BLaER1 (cell line): ENCODE results near the gene SEMA6D.

Experiments used
- H3K27ac ChIP-seq: shearing (Covaris generic); formaldehyde crosslinking; 2 replicates; pipeline ENCODE4 v1.8.1; 2022
- H3K27me3 ChIP-seq: shearing (Covaris generic); formaldehyde crosslinking; 2 replicates; pipeline ENCODE4 v1.8.1; 2022
- H3K36me3 ChIP-seq: shearing (Covaris generic); formaldehyde crosslinking; 2 replicates; pipeline ENCODE4 v1.8.1; 2022
- H3K4me1 ChIP-seq: shearing (Covaris generic); formaldehyde crosslinking; 2 replicates; pipeline ENCODE4 v1.8.1; 2022
- H3K4me2 ChIP-seq: shearing (Covaris generic); formaldehyde crosslinking; 2 replicates; pipeline ENCODE4 v1.8.1; 2022
- H3K4me3 ChIP-seq: shearing (Covaris generic); formaldehyde crosslinking; 2 replicates; pipeline ENCODE4 v1.8.1; 2022
- H3K9ac ChIP-seq: shearing (Covaris generic); formaldehyde crosslinking; 2 replicates; pipeline ENCODE4 v1.8.1; 2022
- H3K9me3 ChIP-seq: shearing (Covaris generic); formaldehyde crosslinking; 2 replicates; pipeline ENCODE4 v1.8.1; 2022
- H4K20me1 ChIP-seq: shearing (Covaris generic); formaldehyde crosslinking; 2 replicates; pipeline ENCODE4 v1.8.1; 2022
- Cebpa-rat ChIP-seq: shearing (Covaris generic); IDR thresholded peaks from 2 replicates; pipeline ENCODE4 v1.8.1; 2022

The SEMA6D gene

GRCh38 chr15:47685141-47685870, 32.0 kb upstream of the SEMA6D start:
- Histone ChIP-seq H3K36me3 (no peaks in the 10 kb centered on the region), H3K4me3 (no peak overlapping the region), H3K9ac (no peak overlapping the region), H3K4me2 (no peak overlapping the region), H3K27me3 (no peaks in the 10 kb centered on the region), H3K27ac (no peak overlapping the region), H3K9me3 (no peaks in the 10 kb centered on the region), H4K20me1 (no peaks in the 10 kb centered on the region), H3K4me1 (no peaks in the 10 kb centered on the region)
- TF ChIP-seq Cebpa-rat: no peak

GRCh38 chr15:47688573-47689086, 28.7 kb upstream of the SEMA6D start:
- Histone ChIP-seq H3K36me3 (no peaks in the 10 kb centered on the region), H3K4me2 (no peak overlapping the region)

GRCh38 chr15:47689660-47690059, 27.6 kb upstream of the SEMA6D start:
- Histone ChIP-seq H3K27me3 (no peaks in the 10 kb centered on the region), H3K36me3 (no peaks in the 10 kb centered on the region), H3K9me3 (no peaks in the 10 kb centered on the region), H4K20me1 (no peaks in the 10 kb centered on the region), H3K27ac (no peak overlapping the region), H3K9ac (no peak overlapping the region), H3K4me1 (no peaks in the 10 kb centered on the region), H3K4me3 (no peak overlapping the region), H3K4me2 (no peak overlapping the region)
- no peak for TF ChIP-seq Cebpa-rat

More at GRCh38 chr15:47688573-47689086, 28.7 kb upstream of the SEMA6D start:
- Histone ChIP-seq H3K27me3 (no peaks in the 10 kb centered on the region), H3K4me1 (no peaks in the 10 kb centered on the region), H3K4me3 (no peak overlapping the region), H3K9me3 (no peaks in the 10 kb centered on the region), H3K27ac (no peak overlapping the region), H3K9ac (no peak overlapping the region), H4K20me1 (no peaks in the 10 kb centered on the region)
- no peak for TF ChIP-seq Cebpa-rat

- TF ChIP-seq Cebpa-rat: no peak
- Histone ChIP-seq H3K9me3 (no peaks in the 10 kb centered on the region), H3K27ac (no peak overlapping the region), H3K4me3 (no peak overlapping the region), H4K20me1 (no peaks in the 10 kb centered on the region), H3K9ac (no peak overlapping the region), H3K4me2 (no peak overlapping the region), H3K27me3 (no peaks in the 10 kb centered on the region), H3K4me1 (no peaks in the 10 kb centered on the region), H3K36me3 (no peaks in the 10 kb centered on the region)
These were observed 25.4 kb upstream of the SEMA6D start for GRCh38 chr15:47691882-47692281.

DNA sequence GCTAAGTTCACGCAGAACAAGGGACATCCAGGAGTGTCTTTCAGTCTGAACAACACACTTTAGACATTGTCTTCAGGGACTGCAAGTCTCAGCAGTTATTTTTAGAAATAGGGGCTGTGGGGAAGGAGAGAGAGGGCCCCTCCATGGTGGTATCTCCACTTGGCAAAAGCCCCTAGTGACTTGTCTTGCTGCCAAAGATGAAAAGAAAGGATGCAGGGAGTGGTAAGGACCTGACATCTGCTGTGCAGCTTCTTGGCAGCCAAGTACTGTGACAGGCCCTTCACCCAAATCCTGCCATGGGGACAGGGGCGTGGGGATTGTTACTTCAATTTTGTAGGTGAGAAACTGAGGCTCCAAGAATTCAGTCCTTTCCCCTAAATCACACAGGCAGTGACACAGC, 21.0 kb upstream of the SEMA6D start:
- Histone ChIP-seq H3K36me3 (no peaks in the 10 kb centered on the region), H3K9me3 (no peaks in the 10 kb centered on the region), H3K9ac (no peak overlapping the region), H3K4me1 (no peaks in the 10 kb centered on the region), H3K4me2 (no peak overlapping the region), H3K27me3 (no peaks in the 10 kb centered on the region), H3K4me3 (no peak overlapping the region), H3K27ac (no peak overlapping the region), H4K20me1 (no peaks in the 10 kb centered on the region)
- TF ChIP-seq Cebpa-rat: no peak

DNA sequence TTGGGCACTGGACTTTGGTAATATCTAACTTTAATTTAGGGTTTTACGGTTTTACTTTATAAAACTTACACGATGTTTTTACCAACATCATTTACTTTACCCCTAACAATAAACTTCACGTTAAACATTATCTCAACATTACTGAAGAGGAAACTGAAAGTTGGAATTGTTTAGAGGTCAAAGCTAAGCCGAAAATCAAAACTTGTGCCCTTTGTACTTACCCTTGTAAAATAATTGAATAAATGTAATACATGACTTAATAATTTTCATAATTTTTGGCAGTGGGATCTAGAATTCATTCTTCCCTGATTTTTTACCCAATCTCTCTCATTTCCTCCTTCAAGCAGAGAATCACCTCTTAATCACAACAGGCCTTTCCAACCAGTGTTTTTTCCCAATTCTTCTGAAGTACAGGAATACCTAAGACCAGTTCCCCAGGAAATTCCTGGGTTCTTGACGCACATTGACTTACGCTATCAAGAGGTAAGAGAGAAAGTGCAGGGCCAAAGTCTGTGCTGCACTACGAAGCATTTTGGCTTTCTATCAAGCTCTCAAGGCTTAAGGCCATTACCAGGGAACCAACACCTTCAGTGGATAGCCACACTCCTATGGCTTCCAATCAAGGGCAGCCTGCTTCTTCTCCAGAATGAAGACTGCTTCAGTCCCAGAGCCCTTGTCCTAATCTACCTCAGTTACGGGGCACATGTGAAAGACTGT, 11.9 kb upstream of the SEMA6D start:
- H3K4me2 ChIP-seq: no peak overlapping the region
- H3K9me3 ChIP-seq: no peaks in the 10 kb centered on the region
- no peaks in the 10 kb centered on the region for H4K20me1 ChIP-seq
- H3K36me3 ChIP-seq: no peaks in the 10 kb centered on the region
- H3K9ac ChIP-seq: no peak overlapping the region
- no peak overlapping the region for H3K27ac ChIP-seq
- H3K4me1 ChIP-seq: peaks cover 7% of the 10 kb centered on the region; the same call in 1 of the 2 replicates
- H3K4me3 ChIP-seq: no peak overlapping the region
- H3K27me3 ChIP-seq: no peaks in the 10 kb centered on the region
- no peak for TF ChIP-seq Cebpa-rat

DNA sequence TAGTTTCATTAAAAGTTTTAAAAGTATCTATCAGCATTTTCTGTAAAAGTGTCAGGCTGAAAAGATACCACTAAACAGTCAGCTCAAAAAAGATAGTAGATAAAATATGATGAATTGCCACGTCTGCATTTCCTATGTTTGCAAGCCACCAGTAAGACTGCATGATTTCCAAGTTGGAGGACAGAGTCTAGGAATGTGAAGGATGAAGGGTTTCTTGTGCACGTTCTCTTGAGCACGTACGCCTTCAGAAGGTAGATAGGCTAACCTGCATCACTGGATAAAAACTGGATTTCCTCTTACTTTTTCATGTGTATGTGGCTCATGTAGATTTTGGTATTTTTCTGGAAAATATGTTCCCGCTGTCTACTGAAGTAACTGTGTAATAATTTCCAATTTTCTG, 9.9 kb upstream of the SEMA6D start:
- Histone ChIP-seq H3K27ac (no peak overlapping the region), H3K9ac (no peak overlapping the region), H3K36me3 (no peaks in the 10 kb centered on the region), H3K9me3 (no peaks in the 10 kb centered on the region), H3K4me3 (no peak overlapping the region), H3K4me1 (peaks cover 7% of the 10 kb centered on the region; the same call in 1 of the 2 replicates), H3K27me3 (no peaks in the 10 kb centered on the region), H3K4me2 (no peak overlapping the region), H4K20me1 (no peaks in the 10 kb centered on the region)
- no peak for TF ChIP-seq Cebpa-rat

GRCh38 chr15:47708161-47708980, 8.9 kb upstream of the SEMA6D start:
- no peaks in the 10 kb centered on the region for H3K36me3 ChIP-seq
- H4K20me1 ChIP-seq: no peaks in the 10 kb centered on the region
- H3K4me1 ChIP-seq: peaks cover 7% of the 10 kb centered on the region; the same call in 1 of the 2 replicates
- TF ChIP-seq Cebpa-rat: no peak
- no peaks in the 10 kb centered on the region for H3K27me3 ChIP-seq
- no peak overlapping the region for H3K4me3 ChIP-seq
- no peak overlapping the region for H3K9ac ChIP-seq
- H3K9me3 ChIP-seq: no peaks in the 10 kb centered on the region
- no peak overlapping the region for H3K27ac ChIP-seq
- peak overlapping the region; percentile 36 for H3K4me2 ChIP-seq

GRCh38 chr15:47711655-47712054, 5.7 kb upstream of the SEMA6D start:
- Histone ChIP-seq H3K4me1 (peaks cover 7% of the 10 kb centered on the region; the same call in 1 of the 2 replicates), H3K4me2 (no peak overlapping the region), H3K9ac (no peak overlapping the region), H3K27ac (no peak overlapping the region), H3K36me3 (no peaks in the 10 kb centered on the region), H4K20me1 (peaks cover 11% of the 10 kb centered on the region; the same call in 1 of the 2 replicates), H3K9me3 (peaks cover 4% of the 10 kb centered on the region; the same call in 1 of the 2 replicates), H3K4me3 (no peak overlapping the region), H3K27me3 (peaks cover 23% of the 10 kb centered on the region)
- TF ChIP-seq Cebpa-rat: no peak
